K562 (cell line): ENCODE results near the gene SKOR1. TPM values are rescaled to one million over a fixed set of nuclear protein-coding genes. Genes with fewer than 3 reads are reported as not detected.

ENCODE experiments used
- ATAC-seq: fragments of 200-7000 bp; cut with Tn5 transposase; 3 replicates; pipeline ENCODE4 v1.9.1; 2020; ENCODE audit warnings: moderate library complexity
- BruUV-seq: library from RNA; stranded (reverse); fragments of 400-500 nt; replicated peaks from 2 replicates; lab custom pipeline; 2021; lab: Mats Ljungman, UMichigan
- CTCF ChIA-PET: fragments of 300-600 bp; formaldehyde crosslinking; extraction: SDS; loops from one replicate; lab custom pipeline; 2021; ENCODE audit warnings: low intra/inter-chr PET ratio; lab: Yijun Ruan, JAX
- POLR2A ChIA-PET: fragments of 300-600, 350-650 bp; sonication (Branson Sonifier 250); formaldehyde crosslinking; extraction: SDS; loops from one replicate; lab custom pipeline; 2021; ENCODE audit warnings: antibody characterized with exemption, inconsistent platforms; lab: Yijun Ruan, JAX
- DNase-seq, 4 experiments: peaks; one replicate each; pipeline versions ENCODE4 v3.0.0 to v3.0.0-alpha.2; 2011 to 2018; ENCODE audit warnings: low spot score in 3 of 4, mixed read lengths in 3 of 4; ENCODE audit errors: extremely low read depth in 1 of 4
- FAIRE-seq: peaks from 2 replicates; lab custom pipeline; 2011; peaks lifted over from hg19 to GRCh38; lab: Jason Lieb, UNC
- H2AFZ ChIP-seq: 2 replicates; pipeline ENCODE4 v1.6.0; 2011; ENCODE audit warnings: low read depth, low read length, control low read depth, inconsistent platforms
- H3K27ac ChIP-seq: fragments of 200-600 bp; 3 replicates; pipeline ENCODE4 v1.8.0; 2011; ENCODE audit warnings: low read depth, mild to moderate bottlenecking, control low read depth, inconsistent platforms, low read length, moderate library complexity, mixed read lengths; ENCODE audit errors: extremely low read depth
- H3K27me3 ChIP-seq, 2 experiments: fragments of 300-600 bp in 1 of 2; 2 replicates in 1 of 2; 3 replicates in 1 of 2; pipeline versions ENCODE4 v1.6.0 to v1.8.0; 2011; ENCODE audit warnings: inconsistent platforms in 2 of 2, low read length in 2 of 2, mild to moderate bottlenecking in 1 of 2, mixed read lengths in 1 of 2, moderate library complexity in 1 of 2; ENCODE audit not compliant: control insufficient read depth in 2 of 2, insufficient read depth in 2 of 2
- H3K36me3 ChIP-seq: fragments of 300-600 bp; 3 replicates; pipeline ENCODE4 v1.8.0; 2011; ENCODE audit warnings: mild to moderate bottlenecking, low read length, inconsistent platforms; ENCODE audit not compliant: control insufficient read depth, insufficient read depth
- H3K4me1 ChIP-seq, 2 experiments: fragments of 200-600 bp in 1 of 2; replicated peaks in 1 of 2; 2 replicates in 1 of 2; 3 replicates in 1 of 2; pipeline versions ENCODE4 v1.5.1 to v1.8.0; 2011; ENCODE audit warnings: inconsistent platforms in 2 of 2, low read length in 2 of 2, mild to moderate bottlenecking in 1 of 2, mixed read lengths in 1 of 2, moderate library complexity in 1 of 2; ENCODE audit not compliant: control insufficient read depth in 2 of 2, insufficient read depth in 2 of 2
- H3K4me2 ChIP-seq: 2 replicates; pipeline ENCODE4 v1.6.1; 2011; ENCODE audit warnings: low read length, control low read depth, inconsistent platforms, mixed read lengths; ENCODE audit not compliant: insufficient read depth
- H3K4me3 ChIP-seq: fragments of 200-600 bp; sonication (generic), shearing (Covaris generic); 2 replicates; pipeline ENCODE4 v1.5.1; 2016; ENCODE audit warnings: control low read depth, inconsistent platforms
- H3K79me2 ChIP-seq: fragments of 200-600 bp; 3 replicates; pipeline ENCODE4 v1.8.0; 2011; ENCODE audit warnings: low read length, inconsistent platforms; ENCODE audit not compliant: control insufficient read depth, insufficient read depth
- H3K9ac ChIP-seq, 2 experiments: 2 replicates each; pipeline versions ENCODE4 v1.6.0 to v1.6.1; 2011; ENCODE audit warnings: low read depth in 2 of 2, low read length in 2 of 2, control low read depth in 1 of 2, inconsistent platforms in 1 of 2, mild to moderate bottlenecking in 1 of 2, mixed read lengths in 1 of 2; ENCODE audit not compliant: insufficient read depth in 1 of 2
- H3K9me1 ChIP-seq: one replicate; pipeline ENCODE4 v1.6.0; 2011; ENCODE audit warnings: inconsistent platforms, mild to moderate bottlenecking, low read length, moderate library complexity; ENCODE audit not compliant: control insufficient read depth, insufficient read depth
- H3K9me3 ChIP-seq: replicated peaks from 2 replicates; pipeline ENCODE4 v1.5.1; 2011; ENCODE audit warnings: low read depth, low read length, inconsistent platforms; ENCODE audit not compliant: control insufficient read depth, insufficient read depth
- H4K20me1 ChIP-seq: replicated peaks from 2 replicates; pipeline ENCODE4 v1.6.1; 2011; ENCODE audit warnings: low read length, inconsistent platforms, mixed read lengths; ENCODE audit not compliant: control insufficient read depth, insufficient read depth
- DMBX1 ChIP-seq: fragments of 250-450 bp; sonication (Bioruptor Pico); IDR thresholded peaks from 2 replicates; pipeline ENCODE4 v1.8.0; 2022; ENCODE audit warnings: inconsistent platforms, mild to moderate bottlenecking, moderate library complexity, borderline replicate concordance
- ETV5 ChIP-seq: sonication (generic); formaldehyde crosslinking; IDR thresholded peaks from 2 replicates; pipeline ENCODE4 v1.4.0; 2020; ENCODE audit warnings: low read depth, mild to moderate bottlenecking, missing genetic modification reagents
- HNRNPK ChIP-seq: fragments of 200-400 bp; formaldehyde crosslinking; IDR thresholded peaks from one replicate; pipeline ENCODE4 v1.6.1; 2018; ENCODE audit warnings: mild to moderate bottlenecking, low read depth, low read length; ENCODE audit not compliant: poor library complexity, severe bottlenecking
- PHF21A ChIP-seq: fragments of 450-650 bp; IDR thresholded peaks from 2 replicates; pipeline ENCODE4 v1.6.1; 2017; ENCODE audit warnings: low read depth, borderline replicate concordance
- RHOXF2B ChIP-seq: fragments of 250-450 bp; sonication (Bioruptor Pico); conservative IDR thresholded peaks from 2 replicates; pipeline ENCODE4 v1.5.1; 2021
- WHSC1 ChIP-seq: IDR thresholded peaks from one replicate; pipeline ENCODE4 v1.6.1; 2012; ENCODE audit warnings: low read length, control low read depth, inconsistent platforms
- XRCC5 ChIP-seq: fragments of 200-400 bp; formaldehyde crosslinking; IDR thresholded peaks from 2 replicates; pipeline ENCODE4 v1.6.1; 2017; ENCODE audit warnings: low read depth, mild to moderate bottlenecking, low read length
- ZNF586 ChIP-seq: fragments of 450-650 bp; formaldehyde crosslinking; conservative IDR thresholded peaks from 2 replicates; pipeline ENCODE4 v1.4.0; 2020; ENCODE audit warnings: mild to moderate bottlenecking, moderate library complexity
- WGBS: fragments of 100-300 bp; shearing (Covaris generic); methylation state at CpG from one replicate; pipeline ENCODE4 v1.1.6; 2016; ENCODE audit warnings: low coverage, mixed read lengths; ENCODE audit not compliant: insufficient coverage; ENCODE audit errors: missing lambda C conversion rate; 5-methylcytosine and 5-hydroxymethylcytosine counted together
- in situ Hi-C: fragments of 300-500 bp; cut with MboI; formaldehyde crosslinking; loops from 4 replicates; pipeline ENCODE4 v1.15.0; 2018; ENCODE audit warnings: inconsistent platforms, mixed read lengths
- intact Hi-C: fragments of 100-400 bp; cut with micrococcal nuclease; formaldehyde crosslinking; loops from 2 replicates; pipeline ENCODE4 v1.14.2; 2022
- polyA plus RNA-seq, 8 experiments: library from polyadenylated mRNA; depleted of rRNA in 4 of 8; stranded (reverse) in 5 of 8; unstranded in 3 of 8; fragments of >200 nt; fragmentation: Nextera tagmentation in 2 of 8; fragmentation: Illumina TruSeq in 1 of 8; extraction: Ambion mirVana in 2 of 8; extraction: Trizol in 1 of 8; gene quantifications; 2 replicates each; pipeline versions ENCODE4 v1.2.1 to v1.2.3, GENCODE V29; 2011 to 2014; ENCODE audit warnings: inconsistent platforms in 1 of 8, missing spikeins in 1 of 8
- total RNA-seq, 7 experiments: library from RNA; depleted of rRNA in 6 of 7; stranded (reverse); fragments of >200 nt in 6 of 7; fragmentation: Illumina TruSeq in 2 of 7; extraction: Trizol in 2 of 7; gene quantifications; 2 replicates each; pipeline versions ENCODE4 v1.2.1 to v1.2.3, GENCODE V29; 2011 to 2021; ENCODE audit warnings: low replicate concordance in 1 of 7
- TF ChIP-seq, protein P1 (sequence below), 2 experiments: fragments of 450-650 bp in 1 of 2; sonication (generic) in 1 of 2; formaldehyde crosslinking; conservative IDR thresholded peaks; 2 replicates each; pipeline versions ENCODE4 v1.4.0 to v1.8.1; 2020 to 2022; ENCODE audit warnings: mild to moderate bottlenecking in 1 of 2, missing genetic modification reagents in 1 of 2
- TF ChIP-seq, protein P2 (sequence below): fragments of 250-450 bp; sonication (Bioruptor Pico); IDR thresholded peaks from 2 replicates; pipeline ENCODE4 v1.5.1; 2021; ENCODE audit warnings: mild to moderate bottlenecking
- TF ChIP-seq, protein P3 (sequence below): sonication (generic); formaldehyde crosslinking; IDR thresholded peaks from 2 replicates; pipeline ENCODE4 v1.8.0; 2023; ENCODE audit warnings: missing genetic modification reagents, mild to moderate bottlenecking, borderline replicate concordance
- TF ChIP-seq, protein P4 (sequence below), 2 experiments: IDR thresholded peaks; 2 replicates each; pipeline ENCODE4 v1.6.1; 2012; ENCODE audit warnings: improper control_type of control experiment in 2 of 2, low read depth in 2 of 2, low read length in 2 of 2, borderline replicate concordance in 1 of 2

The SKOR1 gene
- total and polyA plus RNA-seq, 9 of the 15 experiments (the other 6 are each of a cell fraction or from before 2014, with no cell fraction given) = 0.04 to 0.41 (median 0.09) TPM; not detected in 3

DNA sequence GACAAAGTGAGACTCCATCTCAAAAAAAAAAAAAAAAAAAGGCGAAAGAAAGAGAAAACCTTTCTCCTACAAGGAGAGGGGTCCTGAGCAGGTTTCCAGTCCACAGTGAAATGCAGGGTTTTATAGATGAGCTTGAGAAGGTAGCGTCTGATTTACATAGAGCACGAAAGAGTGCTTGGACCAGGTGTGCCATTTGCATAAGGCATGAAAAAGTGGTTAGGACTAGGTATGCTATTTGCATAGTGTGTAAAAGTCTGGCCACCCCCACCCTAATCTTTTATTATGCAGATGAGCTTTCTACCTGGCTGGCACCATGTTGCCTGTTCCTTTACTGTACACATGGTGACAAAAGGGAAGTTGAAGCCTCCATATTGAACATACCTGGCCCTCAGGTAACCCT lies 28.1 kb downstream of the SKOR1 start:
- Histone ChIP-seq H3K9me3 (no peaks in the 10 kb centered on the region), H3K4me1 (peaks cover 13% of the 10 kb centered on the region in 2 experiments; a peak in 4 of 5 replicates), H4K20me1 (no peaks in the 10 kb centered on the region), H3K27me3 (no peaks in the 10 kb centered on the region), H3K9ac (no peak overlapping the region), H3K79me2 (no peaks in the 10 kb centered on the region), H3K4me2 (no peak overlapping the region), H3K36me3 (no peaks in the 10 kb centered on the region), H3K4me3 (no peak overlapping the region), H3K27ac (no peak overlapping the region), H2AFZ (no peak overlapping the region), H3K9me1 (no peaks in the 10 kb centered on the region)
- no TSS peak for BruUV-seq
- 90% methylated on average over 2 of the region's 3 CpGs for WGBS
- ChIA-PET CTCF (no interaction called here), POLR2A (interaction anchor here (0.6 to 1.0 kb wide), 3 partner anchors 8 to 332 kb away, joined by 3 read pairs; no protein-coding TSS in a partner anchor)
- in situ Hi-C loops = no loop called here
- DNase-seq (no peak), FAIRE-seq (no peak), ATAC-seq (no peak)
- intact Hi-C loops = no loop called here
- no peak for TF ChIP-seq ETV5 (CRISPR knock-in tag)
- TF ChIP-seq, protein P1, sequence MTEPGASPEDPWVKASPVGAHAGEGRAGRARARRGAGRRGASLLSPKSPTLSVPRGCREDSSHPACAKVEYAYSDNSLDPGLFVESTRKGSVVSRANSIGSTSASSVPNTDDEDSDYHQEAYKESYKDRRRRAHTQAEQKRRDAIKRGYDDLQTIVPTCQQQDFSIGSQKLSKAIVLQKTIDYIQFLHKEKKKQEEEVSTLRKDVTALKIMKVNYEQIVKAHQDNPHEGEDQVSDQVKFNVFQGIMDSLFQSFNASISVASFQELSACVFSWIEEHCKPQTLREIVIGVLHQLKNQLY (CRISPR knock-in tag; conservative IDR thresholded peaks at IDR 0.05) = no peak
- no peak for TF ChIP-seq HNRNPK
- TF ChIP-seq, protein P2, sequence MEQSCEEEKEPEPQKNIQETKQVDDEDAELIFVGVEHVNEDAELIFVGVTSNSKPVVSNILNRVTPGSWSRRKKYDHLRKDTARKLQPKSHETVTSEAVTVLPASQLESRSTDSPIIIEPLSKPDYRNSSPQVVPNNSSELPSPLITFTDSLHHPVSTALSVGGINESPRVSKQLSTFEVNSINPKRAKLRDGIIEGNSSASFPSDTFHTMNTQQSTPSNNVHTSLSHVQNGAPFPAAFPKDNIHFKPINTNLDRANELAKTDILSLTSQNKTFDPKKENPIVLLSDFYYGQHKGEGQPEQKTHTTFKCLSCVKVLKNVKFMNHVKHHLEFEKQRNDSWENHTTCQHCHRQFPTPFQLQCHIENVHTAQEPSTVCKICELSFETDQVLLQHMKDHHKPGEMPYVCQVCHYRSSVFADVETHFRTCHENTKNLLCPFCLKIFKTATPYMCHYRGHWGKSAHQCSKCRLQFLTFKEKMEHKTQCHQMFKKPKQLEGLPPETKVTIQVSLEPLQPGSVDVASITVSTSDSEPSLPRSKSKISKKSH (CRISPR knock-in tag) = no peak
- no peak for TF ChIP-seq PHF21A
- TF ChIP-seq ZNF586 (CRISPR knock-in tag) = no peak
- no peak for TF ChIP-seq RHOXF2B (CRISPR knock-in tag)
- no peak for TF ChIP-seq WHSC1
- TF ChIP-seq DMBX1 (CRISPR knock-in tag) = no peak
- TF ChIP-seq XRCC5 = no peak
- TF ChIP-seq, protein P3, sequence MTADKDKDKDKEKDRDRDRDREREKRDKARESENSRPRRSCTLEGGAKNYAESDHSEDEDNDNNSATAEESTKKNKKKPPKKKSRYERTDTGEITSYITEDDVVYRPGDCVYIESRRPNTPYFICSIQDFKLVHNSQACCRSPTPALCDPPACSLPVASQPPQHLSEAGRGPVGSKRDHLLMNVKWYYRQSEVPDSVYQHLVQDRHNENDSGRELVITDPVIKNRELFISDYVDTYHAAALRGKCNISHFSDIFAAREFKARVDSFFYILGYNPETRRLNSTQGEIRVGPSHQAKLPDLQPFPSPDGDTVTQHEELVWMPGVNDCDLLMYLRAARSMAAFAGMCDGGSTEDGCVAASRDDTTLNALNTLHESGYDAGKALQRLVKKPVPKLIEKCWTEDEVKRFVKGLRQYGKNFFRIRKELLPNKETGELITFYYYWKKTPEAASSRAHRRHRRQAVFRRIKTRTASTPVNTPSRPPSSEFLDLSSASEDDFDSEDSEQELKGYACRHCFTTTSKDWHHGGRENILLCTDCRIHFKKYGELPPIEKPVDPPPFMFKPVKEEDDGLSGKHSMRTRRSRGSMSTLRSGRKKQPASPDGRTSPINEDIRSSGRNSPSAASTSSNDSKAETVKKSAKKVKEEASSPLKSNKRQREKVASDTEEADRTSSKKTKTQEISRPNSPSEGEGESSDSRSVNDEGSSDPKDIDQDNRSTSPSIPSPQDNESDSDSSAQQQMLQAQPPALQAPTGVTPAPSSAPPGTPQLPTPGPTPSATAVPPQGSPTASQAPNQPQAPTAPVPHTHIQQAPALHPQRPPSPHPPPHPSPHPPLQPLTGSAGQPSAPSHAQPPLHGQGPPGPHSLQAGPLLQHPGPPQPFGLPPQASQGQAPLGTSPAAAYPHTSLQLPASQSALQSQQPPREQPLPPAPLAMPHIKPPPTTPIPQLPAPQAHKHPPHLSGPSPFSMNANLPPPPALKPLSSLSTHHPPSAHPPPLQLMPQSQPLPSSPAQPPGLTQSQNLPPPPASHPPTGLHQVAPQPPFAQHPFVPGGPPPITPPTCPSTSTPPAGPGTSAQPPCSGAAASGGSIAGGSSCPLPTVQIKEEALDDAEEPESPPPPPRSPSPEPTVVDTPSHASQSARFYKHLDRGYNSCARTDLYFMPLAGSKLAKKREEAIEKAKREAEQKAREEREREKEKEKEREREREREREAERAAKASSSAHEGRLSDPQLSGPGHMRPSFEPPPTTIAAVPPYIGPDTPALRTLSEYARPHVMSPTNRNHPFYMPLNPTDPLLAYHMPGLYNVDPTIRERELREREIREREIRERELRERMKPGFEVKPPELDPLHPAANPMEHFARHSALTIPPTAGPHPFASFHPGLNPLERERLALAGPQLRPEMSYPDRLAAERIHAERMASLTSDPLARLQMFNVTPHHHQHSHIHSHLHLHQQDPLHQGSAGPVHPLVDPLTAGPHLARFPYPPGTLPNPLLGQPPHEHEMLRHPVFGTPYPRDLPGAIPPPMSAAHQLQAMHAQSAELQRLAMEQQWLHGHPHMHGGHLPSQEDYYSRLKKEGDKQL (CRISPR knock-in tag) = no peak
- TF ChIP-seq, protein P4, sequence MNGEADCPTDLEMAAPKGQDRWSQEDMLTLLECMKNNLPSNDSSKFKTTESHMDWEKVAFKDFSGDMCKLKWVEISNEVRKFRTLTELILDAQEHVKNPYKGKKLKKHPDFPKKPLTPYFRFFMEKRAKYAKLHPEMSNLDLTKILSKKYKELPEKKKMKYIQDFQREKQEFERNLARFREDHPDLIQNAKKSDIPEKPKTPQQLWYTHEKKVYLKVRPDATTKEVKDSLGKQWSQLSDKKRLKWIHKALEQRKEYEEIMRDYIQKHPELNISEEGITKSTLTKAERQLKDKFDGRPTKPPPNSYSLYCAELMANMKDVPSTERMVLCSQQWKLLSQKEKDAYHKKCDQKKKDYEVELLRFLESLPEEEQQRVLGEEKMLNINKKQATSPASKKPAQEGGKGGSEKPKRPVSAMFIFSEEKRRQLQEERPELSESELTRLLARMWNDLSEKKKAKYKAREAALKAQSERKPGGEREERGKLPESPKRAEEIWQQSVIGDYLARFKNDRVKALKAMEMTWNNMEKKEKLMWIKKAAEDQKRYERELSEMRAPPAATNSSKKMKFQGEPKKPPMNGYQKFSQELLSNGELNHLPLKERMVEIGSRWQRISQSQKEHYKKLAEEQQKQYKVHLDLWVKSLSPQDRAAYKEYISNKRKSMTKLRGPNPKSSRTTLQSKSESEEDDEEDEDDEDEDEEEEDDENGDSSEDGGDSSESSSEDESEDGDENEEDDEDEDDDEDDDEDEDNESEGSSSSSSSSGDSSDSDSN (IDR thresholded peaks at IDR 0.05; ENCODE audit: borderline replicate concordance in 1 of 2, low read depth in 2 of 2, low read length in 2 of 2) = no peak
